C4-2B (cell line): ENCODE results near the gene LRRC28.

Experiments used
- ZFX ChIP-seq: fragments of 450-650 bp; IDR thresholded peaks from 2 replicates; pipeline ENCODE4 v1.6.1; 2017
- TF ChIP-seq, protein P1 (sequence below): fragments of 450-650 bp; conservative IDR thresholded peaks from 2 replicates; pipeline ENCODE4 v1.5.1; 2017; ENCODE audit warnings: mild to moderate bottlenecking

DNA sequence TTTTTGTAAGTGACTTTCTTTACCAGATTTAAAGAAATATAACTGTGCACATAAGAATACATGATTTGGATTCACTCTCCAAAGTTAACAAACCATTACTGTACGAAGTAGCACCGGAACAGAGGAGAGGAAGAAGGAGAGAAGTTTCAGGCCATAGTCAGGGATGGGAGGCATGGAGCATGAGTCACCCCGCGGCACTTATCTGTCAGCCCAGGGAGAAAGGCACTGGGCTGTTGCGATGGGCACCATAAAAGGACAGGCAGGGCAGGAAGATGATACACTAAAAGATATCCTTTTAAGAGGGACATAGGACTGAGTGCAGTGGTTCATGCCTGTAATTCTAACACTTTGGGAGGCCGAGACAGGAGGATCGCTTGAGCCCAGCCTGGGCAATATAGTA lies 38.9 kb upstream of the LRRC28 start:
- TF ChIP-seq, protein P1, sequence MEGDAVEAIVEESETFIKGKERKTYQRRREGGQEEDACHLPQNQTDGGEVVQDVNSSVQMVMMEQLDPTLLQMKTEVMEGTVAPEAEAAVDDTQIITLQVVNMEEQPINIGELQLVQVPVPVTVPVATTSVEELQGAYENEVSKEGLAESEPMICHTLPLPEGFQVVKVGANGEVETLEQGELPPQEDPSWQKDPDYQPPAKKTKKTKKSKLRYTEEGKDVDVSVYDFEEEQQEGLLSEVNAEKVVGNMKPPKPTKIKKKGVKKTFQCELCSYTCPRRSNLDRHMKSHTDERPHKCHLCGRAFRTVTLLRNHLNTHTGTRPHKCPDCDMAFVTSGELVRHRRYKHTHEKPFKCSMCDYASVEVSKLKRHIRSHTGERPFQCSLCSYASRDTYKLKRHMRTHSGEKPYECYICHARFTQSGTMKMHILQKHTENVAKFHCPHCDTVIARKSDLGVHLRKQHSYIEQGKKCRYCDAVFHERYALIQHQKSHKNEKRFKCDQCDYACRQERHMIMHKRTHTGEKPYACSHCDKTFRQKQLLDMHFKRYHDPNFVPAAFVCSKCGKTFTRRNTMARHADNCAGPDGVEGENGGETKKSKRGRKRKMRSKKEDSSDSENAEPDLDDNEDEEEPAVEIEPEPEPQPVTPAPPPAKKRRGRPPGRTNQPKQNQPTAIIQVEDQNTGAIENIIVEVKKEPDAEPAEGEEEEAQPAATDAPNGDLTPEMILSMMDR, result no peak
- no peak for TF ChIP-seq ZFX
